Measurements from ENCODE around the gene ERVFRD-1.
A peak's percentile ranks its signal among the peaks of the same experiment; 100 is the strongest.
"Not testable (repeated sequence)": the region's sequence is repeated elsewhere in the genome, so short reads cannot be mapped to it uniquely, and the experiment has no call there.

The ERVFRD-1 gene

DNA sequence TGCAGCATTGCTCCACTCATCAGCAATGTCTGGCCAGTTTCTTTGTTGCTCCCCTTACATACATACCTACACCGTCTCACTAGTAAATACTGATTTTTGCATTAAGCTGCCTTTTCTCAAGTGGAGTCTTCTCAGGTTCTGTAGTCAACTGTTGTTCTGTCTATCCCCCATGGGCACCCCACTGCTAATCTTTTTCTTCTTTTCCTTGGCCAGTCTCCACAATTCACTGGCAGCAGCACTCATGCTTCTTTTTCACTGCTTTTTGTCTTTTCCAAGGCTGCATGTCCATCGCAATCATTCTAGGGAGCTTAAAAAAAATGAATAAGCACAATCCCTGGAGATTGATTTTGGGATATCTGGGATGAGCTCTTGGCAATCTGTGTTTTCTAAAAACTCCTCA is 10.3 kb upstream of the ERVFRD-1 start:
- no peak for DNase-seq (ENCODE audit: low spot score)
- in situ Hi-C loops (cut with MboI; ENCODE audit: low sequenced_read_pairs, unreplicated experiment) = no loop called here
- TF ChIP-seq, protein P1, sequence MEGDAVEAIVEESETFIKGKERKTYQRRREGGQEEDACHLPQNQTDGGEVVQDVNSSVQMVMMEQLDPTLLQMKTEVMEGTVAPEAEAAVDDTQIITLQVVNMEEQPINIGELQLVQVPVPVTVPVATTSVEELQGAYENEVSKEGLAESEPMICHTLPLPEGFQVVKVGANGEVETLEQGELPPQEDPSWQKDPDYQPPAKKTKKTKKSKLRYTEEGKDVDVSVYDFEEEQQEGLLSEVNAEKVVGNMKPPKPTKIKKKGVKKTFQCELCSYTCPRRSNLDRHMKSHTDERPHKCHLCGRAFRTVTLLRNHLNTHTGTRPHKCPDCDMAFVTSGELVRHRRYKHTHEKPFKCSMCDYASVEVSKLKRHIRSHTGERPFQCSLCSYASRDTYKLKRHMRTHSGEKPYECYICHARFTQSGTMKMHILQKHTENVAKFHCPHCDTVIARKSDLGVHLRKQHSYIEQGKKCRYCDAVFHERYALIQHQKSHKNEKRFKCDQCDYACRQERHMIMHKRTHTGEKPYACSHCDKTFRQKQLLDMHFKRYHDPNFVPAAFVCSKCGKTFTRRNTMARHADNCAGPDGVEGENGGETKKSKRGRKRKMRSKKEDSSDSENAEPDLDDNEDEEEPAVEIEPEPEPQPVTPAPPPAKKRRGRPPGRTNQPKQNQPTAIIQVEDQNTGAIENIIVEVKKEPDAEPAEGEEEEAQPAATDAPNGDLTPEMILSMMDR (IDR thresholded peaks at IDR 0.05; ENCODE audit: borderline replicate concordance, control extremely low read depth, extremely low read depth, insufficient read depth, missing control alignments) = no peak

DNA sequence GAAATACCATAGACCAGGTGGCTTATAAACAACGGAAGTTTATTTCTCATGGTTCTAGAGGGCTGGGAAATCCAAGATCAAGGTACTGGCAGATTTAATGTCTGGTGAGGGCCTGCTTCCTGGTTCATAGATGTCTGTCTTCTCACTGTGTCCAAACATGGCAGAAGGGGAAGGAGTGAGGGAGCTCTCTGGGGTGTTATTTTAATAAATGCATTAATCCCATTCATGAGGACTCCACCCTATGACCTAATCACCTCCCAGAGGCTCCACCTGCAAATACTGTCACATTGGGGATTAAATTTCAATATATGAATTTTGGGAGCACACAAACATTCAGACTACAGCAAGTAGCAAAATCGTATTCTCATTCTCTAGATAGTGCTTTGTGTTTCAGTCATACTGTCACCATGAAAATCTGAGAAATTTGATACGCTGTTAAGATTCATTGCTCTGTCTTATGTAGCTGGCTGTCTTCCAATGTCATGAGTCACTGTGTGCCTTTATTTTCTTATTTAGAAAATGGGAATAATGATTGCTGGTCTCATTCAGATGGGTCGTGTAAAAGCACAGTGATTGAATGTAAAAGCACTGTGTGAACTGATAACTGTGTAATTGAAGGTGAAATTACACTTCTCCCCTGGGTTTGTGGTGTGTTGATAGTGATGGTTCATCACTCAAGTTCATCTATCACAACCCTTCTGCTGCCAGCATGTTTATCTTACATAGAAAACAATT is 8.9 kb upstream of the ERVFRD-1 start:
- DNase-seq (ENCODE audit: low spot score) = no peak
- TF ChIP-seq, protein P1 (IDR thresholded peaks at IDR 0.05; ENCODE audit: borderline replicate concordance, control extremely low read depth, extremely low read depth, insufficient read depth, missing control alignments) = no peak
- in situ Hi-C loops (cut with MboI; ENCODE audit: low sequenced_read_pairs, unreplicated experiment) = no loop called here

DNA sequence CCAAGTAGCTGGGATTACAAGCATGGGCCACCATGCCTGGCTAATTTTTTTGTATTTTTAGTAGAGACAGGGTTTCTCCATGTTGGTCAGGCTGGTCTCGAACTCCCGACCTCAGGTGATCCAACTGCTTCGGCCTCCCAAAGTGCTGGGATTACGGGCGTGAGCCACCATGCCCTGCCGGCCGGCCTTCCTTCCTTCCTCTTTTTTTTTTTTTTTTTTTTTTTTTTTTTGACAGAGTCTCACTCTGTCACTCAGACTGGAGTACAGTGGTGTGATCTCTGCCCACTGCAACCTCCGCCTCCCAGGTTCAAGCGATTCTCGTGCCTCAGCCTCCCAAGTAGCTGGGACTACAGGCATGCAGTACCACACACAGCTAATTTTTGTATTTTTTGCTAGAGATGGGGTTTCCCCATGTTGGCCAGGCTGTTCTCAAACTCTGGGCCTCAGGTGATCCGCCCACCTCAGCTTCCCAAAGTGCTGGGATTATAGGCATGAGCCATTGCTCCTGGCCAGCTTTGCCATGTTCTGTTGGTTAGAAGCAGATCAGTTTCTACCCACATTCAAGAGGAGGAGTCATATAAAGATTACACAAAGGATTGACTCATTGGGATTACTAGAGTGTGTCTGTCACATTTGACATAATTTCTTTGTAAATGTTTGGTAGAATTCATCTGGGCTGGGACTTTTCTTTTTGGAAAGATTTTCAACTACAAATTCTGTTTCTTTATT is 4.4 kb upstream of the ERVFRD-1 start:
- peak; percentile 45 for DNase-seq (ENCODE audit: low spot score)
- in situ Hi-C loops (cut with MboI; ENCODE audit: low sequenced_read_pairs, unreplicated experiment) = not testable (repeated sequence)

DNA sequence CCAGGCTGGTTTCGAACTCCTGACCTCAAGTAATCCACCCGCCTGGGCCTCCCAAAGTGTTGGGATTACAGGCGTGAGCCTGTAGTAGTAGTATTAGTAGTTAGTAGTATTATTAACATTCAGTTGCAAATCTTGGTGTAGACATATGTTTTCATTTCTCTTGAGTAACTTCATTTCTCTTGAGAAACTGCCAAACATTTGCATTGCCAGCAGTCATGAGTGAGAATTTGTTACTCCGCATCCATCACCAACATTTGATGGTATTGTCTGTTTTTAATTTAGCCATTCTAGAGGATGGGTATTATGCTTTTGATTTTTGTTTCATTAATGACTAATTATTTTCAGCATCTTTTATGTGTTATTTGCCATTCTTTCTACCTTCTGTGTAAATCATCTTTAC is 1.5 kb upstream of the ERVFRD-1 start:
- in situ Hi-C loops (cut with MboI; ENCODE audit: low sequenced_read_pairs, unreplicated experiment) = no loop called here
- TF ChIP-seq, protein P1 (IDR thresholded peaks at IDR 0.05; ENCODE audit: borderline replicate concordance, control extremely low read depth, extremely low read depth, insufficient read depth, missing control alignments) = no peak
- no peak for DNase-seq (ENCODE audit: low spot score)

DNA sequence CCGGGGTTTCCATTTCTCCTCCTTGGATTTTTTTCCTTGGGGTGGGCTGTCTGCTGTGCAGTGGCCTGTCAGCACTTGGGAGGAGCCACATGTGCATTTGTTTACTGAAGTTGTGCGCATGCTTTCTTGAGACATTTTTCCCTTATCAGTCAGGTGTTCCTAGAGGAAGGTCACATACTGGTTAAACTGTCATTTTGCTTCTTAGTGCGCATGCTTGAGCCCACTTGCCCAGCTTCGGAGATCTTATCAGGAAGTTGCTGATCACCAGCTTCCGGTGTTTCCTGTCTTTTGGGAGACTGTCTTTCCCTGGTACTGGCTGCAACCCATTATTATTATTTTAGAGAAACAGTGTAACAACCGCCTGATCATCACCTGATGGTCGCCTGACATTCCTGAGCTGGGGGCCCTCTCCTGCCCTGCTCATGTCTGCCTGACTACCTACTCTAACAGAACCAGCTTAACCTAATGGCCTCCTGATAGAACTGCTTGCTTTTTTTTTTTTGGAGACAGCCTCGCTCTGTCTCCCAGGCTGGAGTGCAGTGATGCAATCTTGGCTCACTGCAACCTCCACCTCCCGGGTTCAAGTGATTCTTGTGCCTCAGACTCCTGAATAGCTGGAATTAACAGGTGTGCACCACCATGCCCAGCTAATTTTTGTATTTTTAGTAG is 378 bp upstream of the ERVFRD-1 start:
- no peak for DNase-seq (ENCODE audit: low spot score)
- TF ChIP-seq, protein P1 (IDR thresholded peaks at IDR 0.05; ENCODE audit: borderline replicate concordance, control extremely low read depth, extremely low read depth, insufficient read depth, missing control alignments) = no peak
- in situ Hi-C loops (cut with MboI; ENCODE audit: low sequenced_read_pairs, unreplicated experiment) = no loop called here

DNA sequence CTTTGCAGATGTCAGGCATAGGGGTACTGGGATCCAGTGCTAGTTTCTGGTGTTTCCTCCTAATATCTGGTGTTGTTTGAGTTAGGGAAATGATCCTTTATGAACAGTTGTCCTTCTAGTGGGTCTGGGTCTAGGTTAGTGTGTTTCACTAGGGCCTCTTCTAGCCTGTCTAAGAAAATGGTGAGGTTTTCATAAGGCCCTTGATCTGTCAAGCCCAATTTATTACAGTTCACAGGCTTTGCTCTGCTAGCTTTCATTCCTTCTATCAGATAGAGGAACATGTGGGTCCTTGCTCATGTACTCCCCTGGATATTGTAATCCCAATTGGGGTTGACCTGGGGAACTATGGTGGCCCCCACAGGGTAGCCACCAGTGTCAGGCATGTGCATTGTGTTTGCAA is 2.8 kb downstream of the ERVFRD-1 start:
- TF ChIP-seq, protein P1 (IDR thresholded peaks at IDR 0.05; ENCODE audit: borderline replicate concordance, control extremely low read depth, extremely low read depth, insufficient read depth, missing control alignments) = no peak

DNA sequence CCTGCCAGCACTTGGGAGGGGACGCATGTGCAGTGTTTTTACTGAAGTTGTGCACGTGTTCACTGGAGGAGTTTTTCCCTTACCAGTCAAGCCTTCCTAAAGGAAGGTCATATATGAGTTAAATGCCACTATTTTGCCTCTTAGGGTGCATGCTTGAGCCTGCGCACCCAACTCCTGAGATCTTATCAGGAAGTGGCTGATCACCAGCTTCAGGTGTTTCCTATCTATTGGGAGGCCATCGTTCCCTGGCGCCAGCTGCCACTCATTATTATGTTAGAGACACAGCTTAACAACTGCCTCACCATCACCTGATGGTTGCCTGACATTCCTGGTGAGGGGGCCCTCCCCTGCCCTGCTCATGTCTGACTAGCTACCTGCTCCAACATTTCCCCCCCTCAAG is 8.5 kb downstream of the ERVFRD-1 start:
- no peak for DNase-seq (ENCODE audit: low spot score)
- in situ Hi-C loops (cut with MboI; ENCODE audit: low sequenced_read_pairs, unreplicated experiment) = no loop called here
- TF ChIP-seq, protein P1 (IDR thresholded peaks at IDR 0.05; ENCODE audit: borderline replicate concordance, control extremely low read depth, extremely low read depth, insufficient read depth, missing control alignments) = no peak

More for the DNA sequence above, 2.8 kb downstream of the ERVFRD-1 start:
- in situ Hi-C loops (cut with MboI; ENCODE audit: low sequenced_read_pairs, unreplicated experiment) = no loop called here
- DNase-seq (ENCODE audit: low spot score) = no peak

Data from GM13976 (cell line).